Measurements from ENCODE around the gene CHKB. TPM values are rescaled to one million over a fixed set of nuclear protein-coding genes. Genes with fewer than 3 reads are reported as not detected.

CHKB gene
- 89.3 TPM for polyA plus RNA-seq (2013, experiment 1 of 4)
- 76.2 TPM for polyA plus RNA-seq (2013, experiment 2 of 4)
- polyA plus RNA-seq (2013, experiment 3 of 4) = 68.4 TPM
- polyA plus RNA-seq (2013, experiment 4 of 4) = 73.5 TPM

- peaks cover 5% of the 10 kb centered on the region for H3K4me1 ChIP-seq (ENCODE audit: control insufficient read depth, insufficient read depth, low read length)
- H3K4me3 ChIP-seq (ENCODE audit: insufficient read depth, low read depth, low read length) = peak within 1 kb of the TSS; percentile 86
- H3K36me3 ChIP-seq (ENCODE audit: control insufficient read depth, insufficient read depth, low read length) = peaks cover 5% of the 10 kb centered on the region
- WGBS, 2 experiments = 0% methylated on average over 96 of the region's 96 CpGs
- no peaks in the 10 kb centered on the region for H3K9me3 ChIP-seq (ENCODE audit: control insufficient read depth, low read length)
- H3K27ac ChIP-seq (ENCODE audit: insufficient read depth, low read depth, low read length, poor library complexity, severe bottlenecking) = peak within 1 kb of the TSS; percentile 92
- H3K27me3 ChIP-seq (ENCODE audit: control insufficient read depth, insufficient read depth, low read length, poor library complexity, severe bottlenecking) = peaks cover 3% of the 10 kb centered on the region
These were observed at the start of gene CHKB for GRCh38 chr22:50582493-50583293. CHKB (minus strand) TSS chr22:50582849; CDS start chr22:50582781, 68 bp downstream.

- H3K4me3 ChIP-seq (ENCODE audit: insufficient read depth, low read depth, low read length) = no peak overlapping the region
- H3K4me1 ChIP-seq (ENCODE audit: control insufficient read depth, insufficient read depth, low read length) = peaks cover 12% of the 10 kb centered on the region
- no peak overlapping the region for H3K27ac ChIP-seq (ENCODE audit: insufficient read depth, low read depth, low read length, poor library complexity, severe bottlenecking)
- no peaks in the 10 kb centered on the region for H3K36me3 ChIP-seq (ENCODE audit: control insufficient read depth, insufficient read depth, low read length)
- H3K9me3 ChIP-seq (ENCODE audit: control insufficient read depth, low read length) = no peaks in the 10 kb centered on the region
- WGBS, 2 experiments = 91 to 92% methylated on average over 5 of the region's 5 CpGs
- H3K27me3 ChIP-seq (ENCODE audit: control insufficient read depth, insufficient read depth, low read length, poor library complexity, severe bottlenecking) = peaks cover 4% of the 10 kb centered on the region
These were observed 47.7 kb upstream of the CHKB start for GRCh38 chr22:50630376-50630775.

- no peaks in the 10 kb centered on the region for H3K36me3 ChIP-seq (ENCODE audit: control insufficient read depth, insufficient read depth, low read length)
- peaks cover 4% of the 10 kb centered on the region for H3K27me3 ChIP-seq (ENCODE audit: control insufficient read depth, insufficient read depth, low read length, poor library complexity, severe bottlenecking)
- H3K27ac ChIP-seq (ENCODE audit: insufficient read depth, low read depth, low read length, poor library complexity, severe bottlenecking) = no peak overlapping the region
- peak overlapping the region; percentile 86 for H3K4me3 ChIP-seq (ENCODE audit: insufficient read depth, low read depth, low read length)
- H3K4me1 ChIP-seq (ENCODE audit: control insufficient read depth, insufficient read depth, low read length) = peaks cover 12% of the 10 kb centered on the region
- no peaks in the 10 kb centered on the region for H3K9me3 ChIP-seq (ENCODE audit: control insufficient read depth, low read length)
- 47 to 53% methylated on average over 16 of the region's 16 CpGs for WGBS, 2 experiments
These were observed 46.0 kb upstream of the CHKB start for GRCh38 chr22:50628543-50629134.

- H3K27me3 ChIP-seq (ENCODE audit: control insufficient read depth, insufficient read depth, low read length, poor library complexity, severe bottlenecking) = peaks cover 4% of the 10 kb centered on the region
- H3K4me1 ChIP-seq (ENCODE audit: control insufficient read depth, insufficient read depth, low read length) = peaks cover 12% of the 10 kb centered on the region
- WGBS, 2 experiments = 1% methylated on average over 88 of the region's 88 CpGs
- H3K36me3 ChIP-seq (ENCODE audit: control insufficient read depth, insufficient read depth, low read length) = no peaks in the 10 kb centered on the region
- no peak within 1 kb of the TSS for H3K27ac ChIP-seq (ENCODE audit: insufficient read depth, low read depth, low read length, poor library complexity, severe bottlenecking)
- no peaks in the 10 kb centered on the region for H3K9me3 ChIP-seq (ENCODE audit: control insufficient read depth, low read length)
- peak within 1 kb of the TSS; percentile 86 for H3K4me3 ChIP-seq (ENCODE audit: insufficient read depth, low read depth, low read length)
These were observed 45.2 kb upstream of the CHKB start, which contains the start of gene ARSA for GRCh38 chr22:50627642-50628542. ARSA (minus strand) TSS chr22:50628152; CDS start chr22:50627779, 373 bp downstream.

GRCh38 chr22:50626850-50627641 is 44.4 kb upstream of the CHKB start:
- Histone ChIP-seq H3K27me3 (ENCODE audit: control insufficient read depth, insufficient read depth, low read length, poor library complexity, severe bottlenecking) (peaks cover 4% of the 10 kb centered on the region), H3K36me3 (ENCODE audit: control insufficient read depth, insufficient read depth, low read length) (no peaks in the 10 kb centered on the region), H3K4me3 (ENCODE audit: insufficient read depth, low read depth, low read length) (peak overlapping the region; percentile 86), H3K27ac (ENCODE audit: insufficient read depth, low read depth, low read length, poor library complexity, severe bottlenecking) (no peak overlapping the region), H3K9me3 (ENCODE audit: control insufficient read depth, low read length) (no peaks in the 10 kb centered on the region), H3K4me1 (ENCODE audit: control insufficient read depth, insufficient read depth, low read length) (peaks cover 18% of the 10 kb centered on the region)
- 70% methylated on average over 42 of the region's 42 CpGs for WGBS, 2 experiments

- H3K27ac ChIP-seq (ENCODE audit: insufficient read depth, low read depth, low read length, poor library complexity, severe bottlenecking) = no peak overlapping the region
- H3K27me3 ChIP-seq (ENCODE audit: control insufficient read depth, insufficient read depth, low read length, poor library complexity, severe bottlenecking) = peaks cover 4% of the 10 kb centered on the region
- no peak overlapping the region for H3K4me3 ChIP-seq (ENCODE audit: insufficient read depth, low read depth, low read length)
- no peaks in the 10 kb centered on the region for H3K36me3 ChIP-seq (ENCODE audit: control insufficient read depth, insufficient read depth, low read length)
- H3K4me1 ChIP-seq (ENCODE audit: control insufficient read depth, insufficient read depth, low read length) = peaks cover 18% of the 10 kb centered on the region
- no peaks in the 10 kb centered on the region for H3K9me3 ChIP-seq (ENCODE audit: control insufficient read depth, low read length)
- 88 to 89% methylated on average over 12 of the region's 12 CpGs for WGBS, 2 experiments
These were observed 43.7 kb upstream of the CHKB start for GRCh38 chr22:50626314-50626849.

- WGBS, 2 experiments = 86 to 87% methylated on average over 27 of the region's 27 CpGs
These were observed 43.1 kb upstream of the CHKB start for GRCh38 chr22:50625568-50626313.

GRCh38 chr22:50625131-50625567 is 42.5 kb upstream of the CHKB start:
- 90 to 91% methylated on average over 14 of the region's 14 CpGs for WGBS, 2 experiments

More at GRCh38 chr22:50625568-50626313, 43.1 kb upstream of the CHKB start:
- Histone ChIP-seq H3K36me3 (ENCODE audit: control insufficient read depth, insufficient read depth, low read length) (no peaks in the 10 kb centered on the region), H3K27ac (ENCODE audit: insufficient read depth, low read depth, low read length, poor library complexity, severe bottlenecking) (no peak overlapping the region), H3K4me1 (ENCODE audit: control insufficient read depth, insufficient read depth, low read length) (peaks cover 20% of the 10 kb centered on the region), H3K4me3 (ENCODE audit: insufficient read depth, low read depth, low read length) (no peak overlapping the region), H3K27me3 (ENCODE audit: control insufficient read depth, insufficient read depth, low read length, poor library complexity, severe bottlenecking) (peaks cover 8% of the 10 kb centered on the region), H3K9me3 (ENCODE audit: control insufficient read depth, low read length) (no peaks in the 10 kb centered on the region)

More at GRCh38 chr22:50625131-50625567, 42.5 kb upstream of the CHKB start:
- no peaks in the 10 kb centered on the region for H3K9me3 ChIP-seq (ENCODE audit: control insufficient read depth, low read length)
- H3K36me3 ChIP-seq (ENCODE audit: control insufficient read depth, insufficient read depth, low read length) = no peaks in the 10 kb centered on the region
- no peak overlapping the region for H3K27ac ChIP-seq (ENCODE audit: insufficient read depth, low read depth, low read length, poor library complexity, severe bottlenecking)
- H3K4me1 ChIP-seq (ENCODE audit: control insufficient read depth, insufficient read depth, low read length) = peaks cover 22% of the 10 kb centered on the region
- no peak overlapping the region for H3K4me3 ChIP-seq (ENCODE audit: insufficient read depth, low read depth, low read length)
- H3K27me3 ChIP-seq (ENCODE audit: control insufficient read depth, insufficient read depth, low read length, poor library complexity, severe bottlenecking) = peaks cover 10% of the 10 kb centered on the region

All from ectodermal cell (in vitro differentiated cells).